ENCODE data around the gene TSPO.
A peak's percentile ranks its signal among the peaks of the same experiment; 100 is the strongest.

TSPO gene

GRCh38 chr22:43159484-43160178 is 8.3 kb downstream of the TSPO start:
- H3K9me3 Mint-ChIP-seq = no peaks in the 10 kb centered on the region
- peaks cover 12% of the 10 kb centered on the region for H3K36me3 Mint-ChIP-seq
- CTCF ChIA-PET = interaction anchor here (0.7 to 1.0 kb wide), 2 partner anchors 9 to 126 kb away, joined by 3 read pairs; no protein-coding TSS in a partner anchor
- no peaks in the 10 kb centered on the region for H3K4me1 Mint-ChIP-seq
- no peaks in the 10 kb centered on the region for H3K27me3 Mint-ChIP-seq
- no peak for DNase-seq
- no peak overlapping the region for H3K27ac Mint-ChIP-seq
- H3K4me3 Mint-ChIP-seq = no peak overlapping the region

- Mint-ChIP-seq H3K27me3 (no peaks in the 10 kb centered on the region), H3K4me1 (no peaks in the 10 kb centered on the region), H3K27ac (no peak overlapping the region), H3K9me3 (no peaks in the 10 kb centered on the region), H3K4me3 (no peak overlapping the region), H3K36me3 (peaks cover 12% of the 10 kb centered on the region)
- CTCF ChIA-PET = no interaction called here
- DNase-seq = no peak
Observed at GRCh38 chr22:43160497-43161126, 9.3 kb downstream of the TSPO start.

GRCh38 chr22:43162412-43163150 is 11.2 kb downstream of the TSPO start:
- no peaks in the 10 kb centered on the region for H3K9me3 Mint-ChIP-seq
- no peaks in the 10 kb centered on the region for H3K27me3 Mint-ChIP-seq
- CTCF ChIA-PET = no interaction called here
- no peak overlapping the region for H3K4me3 Mint-ChIP-seq
- DNase-seq = no peak
- peaks cover 10% of the 10 kb centered on the region for H3K36me3 Mint-ChIP-seq
- no peaks in the 10 kb centered on the region for H3K4me1 Mint-ChIP-seq
- H3K27ac Mint-ChIP-seq = no peak overlapping the region

GRCh38 chr22:43163241-43163795 is 12.0 kb downstream of the TSPO start:
- Mint-ChIP-seq H3K4me1 (no peaks in the 10 kb centered on the region), H3K27ac (no peak overlapping the region), H3K4me3 (no peak overlapping the region), H3K9me3 (no peaks in the 10 kb centered on the region), H3K36me3 (peaks cover 10% of the 10 kb centered on the region), H3K27me3 (no peaks in the 10 kb centered on the region)
- no peak for DNase-seq
- CTCF ChIA-PET = no interaction called here

GRCh38 chr22:43164636-43165035 is 13.3 kb downstream of the TSPO start:
- Mint-ChIP-seq H3K4me1 (no peaks in the 10 kb centered on the region), H3K27me3 (no peaks in the 10 kb centered on the region), H3K4me3 (no peak overlapping the region), H3K9me3 (no peaks in the 10 kb centered on the region), H3K27ac (no peak overlapping the region), H3K36me3 (peaks cover 10% of the 10 kb centered on the region)
- CTCF ChIA-PET = no interaction called here
- DNase-seq = no peak

- H3K36me3 Mint-ChIP-seq = peaks cover 11% of the 10 kb centered on the region
- no peak overlapping the region for H3K4me3 Mint-ChIP-seq
Observed at GRCh38 chr22:43166132-43166930, 15.0 kb downstream of the TSPO start.

GRCh38 chr22:43167001-43167589 is 15.7 kb downstream of the TSPO start:
- Mint-ChIP-seq H3K9me3 (no peaks in the 10 kb centered on the region), H3K27me3 (no peaks in the 10 kb centered on the region), H3K4me1 (peaks cover 7% of the 10 kb centered on the region), H3K4me3 (no peak overlapping the region), H3K27ac (no peak overlapping the region), H3K36me3 (peaks cover 11% of the 10 kb centered on the region)
- no peak for DNase-seq
- CTCF ChIA-PET = no interaction called here

More at GRCh38 chr22:43166132-43166930, 15.0 kb downstream of the TSPO start:
- Mint-ChIP-seq H3K27me3 (no peaks in the 10 kb centered on the region), H3K27ac (no peak overlapping the region), H3K4me1 (peaks cover 7% of the 10 kb centered on the region), H3K9me3 (no peaks in the 10 kb centered on the region)
- CTCF ChIA-PET = no interaction called here
- no peak for DNase-seq

GRCh38 chr22:43168471-43169309 is 17.3 kb downstream of the TSPO start:
- H3K27ac Mint-ChIP-seq = no peak overlapping the region
- H3K36me3 Mint-ChIP-seq = peaks cover 18% of the 10 kb centered on the region
- H3K27me3 Mint-ChIP-seq = no peaks in the 10 kb centered on the region
- peaks cover 7% of the 10 kb centered on the region for H3K4me1 Mint-ChIP-seq
- no peak for DNase-seq
- CTCF ChIA-PET = no interaction called here
- no peaks in the 10 kb centered on the region for H3K9me3 Mint-ChIP-seq
- no peak overlapping the region for H3K4me3 Mint-ChIP-seq

- CTCF ChIA-PET = no interaction called here
- Mint-ChIP-seq H3K4me1 (peaks cover 7% of the 10 kb centered on the region), H3K4me3 (no peak overlapping the region), H3K9me3 (no peaks in the 10 kb centered on the region), H3K36me3 (peaks cover 12% of the 10 kb centered on the region), H3K27me3 (no peaks in the 10 kb centered on the region), H3K27ac (peak overlapping the region; percentile 14)
- no peak for DNase-seq
Observed at GRCh38 chr22:43169310-43170130, 18.2 kb downstream of the TSPO start.

GRCh38 chr22:43170131-43170480 is 18.7 kb downstream of the TSPO start:
- Mint-ChIP-seq H3K4me3 (no peak overlapping the region), H3K4me1 (peaks cover 7% of the 10 kb centered on the region), H3K9me3 (no peaks in the 10 kb centered on the region), H3K36me3 (peaks cover 12% of the 10 kb centered on the region), H3K27me3 (no peaks in the 10 kb centered on the region), H3K27ac (peak overlapping the region; percentile 45)
- CTCF ChIA-PET = no interaction called here
- no peak for DNase-seq

- Mint-ChIP-seq H3K36me3 (peaks cover 14% of the 10 kb centered on the region), H3K4me3 (no peak overlapping the region), H3K4me1 (peaks cover 7% of the 10 kb centered on the region), H3K27me3 (no peaks in the 10 kb centered on the region), H3K27ac (no peak overlapping the region), H3K9me3 (no peaks in the 10 kb centered on the region)
- CTCF ChIA-PET = no interaction called here
- DNase-seq = no peak
Observed at GRCh38 chr22:43171019-43171491, 19.7 kb downstream of the TSPO start.

- Mint-ChIP-seq H3K4me1 (peaks cover 7% of the 10 kb centered on the region), H3K9me3 (no peaks in the 10 kb centered on the region), H3K36me3 (peaks cover 14% of the 10 kb centered on the region), H3K27ac (no peak overlapping the region), H3K27me3 (no peaks in the 10 kb centered on the region), H3K4me3 (no peak overlapping the region)
- no peak for DNase-seq
- CTCF ChIA-PET = no interaction called here
Observed at GRCh38 chr22:43171607-43172006, 20.2 kb downstream of the TSPO start.
